NCI-H1930 (cell line): ENCODE data around the gene DSG1.
"Not testable (repeated sequence)": the region's sequence is repeated elsewhere in the genome, so short reads cannot be mapped to it uniquely, and the experiment has no call there.

Experiments
- DNase-seq, 2 experiments: peaks; one replicate each; lab custom pipeline; 2025; lab: John Stamatoyannopoulos, UW

The DSG1 gene

DNA sequence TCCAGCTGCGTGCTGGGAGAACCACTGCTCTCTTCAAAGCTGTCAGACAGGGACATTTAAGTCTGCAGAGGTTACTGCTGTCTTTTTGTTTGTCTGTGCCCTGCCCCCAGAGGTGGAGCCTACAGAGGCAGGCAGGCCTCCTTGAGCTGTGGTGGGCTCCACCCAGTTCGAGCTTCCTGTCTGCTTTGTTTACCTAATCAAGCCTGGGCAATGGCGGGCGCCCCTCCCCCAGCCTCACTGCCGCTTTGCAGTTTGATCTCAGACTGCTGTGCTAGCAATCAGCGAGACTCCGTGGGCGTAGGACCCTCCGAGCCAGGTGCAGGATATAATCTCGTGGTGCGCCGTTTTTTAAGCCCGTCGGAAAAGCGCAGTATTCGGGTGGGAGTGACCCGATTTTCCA is 35.4 kb downstream of the DSG1 start:
- DNase-seq = not testable (repeated sequence)

DNA sequence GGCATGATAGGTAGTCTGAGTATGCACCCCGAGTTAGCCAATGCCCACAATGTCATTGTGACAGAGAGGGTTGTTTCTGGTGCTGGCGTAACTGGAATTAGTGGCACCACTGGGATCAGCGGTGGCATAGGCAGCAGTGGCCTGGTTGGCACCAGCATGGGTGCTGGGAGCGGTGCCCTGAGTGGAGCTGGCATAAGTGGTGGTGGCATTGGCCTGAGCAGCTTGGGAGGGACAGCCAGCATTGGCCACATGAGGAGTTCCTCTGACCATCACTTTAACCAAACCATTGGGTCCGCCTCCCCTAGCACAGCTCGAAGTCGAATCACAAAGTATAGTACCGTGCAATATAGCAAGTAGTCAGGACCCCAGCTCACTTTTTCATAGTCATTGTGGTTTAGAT is 37.0 kb downstream of the DSG1 start:
- DNase-seq = no peak

DNA sequence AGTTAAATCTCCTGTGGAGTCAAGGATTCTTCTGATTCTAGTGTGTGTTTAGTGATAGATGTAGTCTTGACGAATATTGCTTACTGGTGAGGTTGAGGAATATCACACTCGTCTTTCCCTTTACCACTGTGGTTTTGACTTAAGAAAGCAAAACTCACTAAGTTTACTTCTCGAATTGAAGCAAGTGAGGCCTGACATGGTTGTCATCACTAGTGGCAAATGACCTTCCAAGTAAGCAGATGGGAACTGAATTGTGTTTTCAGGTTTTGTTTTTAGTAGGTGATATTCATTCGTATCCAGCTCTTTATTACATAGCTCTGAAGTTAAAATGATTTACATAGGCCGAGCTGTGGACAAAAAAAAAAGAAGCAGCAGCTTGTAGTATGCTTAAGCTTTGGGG is 38.1 kb downstream of the DSG1 start:
- DNase-seq = no peak

DNA sequence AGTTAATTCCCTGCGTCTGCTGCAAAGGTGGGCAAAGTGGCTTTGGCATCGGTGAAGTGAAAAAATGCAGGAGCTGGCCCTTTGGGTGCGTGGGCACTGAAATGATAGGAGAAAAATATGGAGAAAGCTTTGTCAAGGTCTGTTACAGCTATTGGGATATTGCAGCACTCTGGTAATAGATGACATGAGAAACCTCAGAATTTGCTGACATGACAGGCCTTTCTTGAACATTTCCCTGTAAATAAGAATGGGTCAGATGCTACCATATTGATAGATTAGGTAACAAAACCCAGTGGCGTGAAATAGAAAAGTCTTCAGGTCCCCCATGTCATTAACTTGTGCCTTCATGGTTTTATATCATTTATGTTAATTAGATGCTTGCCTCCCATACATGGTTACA is 46.2 kb downstream of the DSG1 start:
- no peak for DNase-seq

DNA sequence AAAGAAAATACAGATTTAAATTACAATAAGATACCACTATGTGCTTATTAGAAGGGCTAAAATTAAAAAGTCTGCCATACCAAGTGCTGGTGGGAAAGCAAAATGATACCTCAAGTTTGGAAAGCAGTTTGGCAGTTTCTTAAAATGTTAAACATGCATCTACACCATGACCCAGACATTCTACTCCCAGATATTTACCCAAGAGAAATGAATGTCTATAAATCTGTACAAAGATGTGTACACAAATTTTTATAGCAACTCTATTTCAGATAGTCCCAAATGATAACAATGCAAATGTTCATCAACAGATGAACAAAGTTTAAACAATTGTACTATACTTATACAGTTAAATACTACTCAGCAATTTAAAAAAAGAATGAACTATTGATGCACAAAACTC is 51.5 kb downstream of the DSG1 start:
- no peak for DNase-seq

DNA sequence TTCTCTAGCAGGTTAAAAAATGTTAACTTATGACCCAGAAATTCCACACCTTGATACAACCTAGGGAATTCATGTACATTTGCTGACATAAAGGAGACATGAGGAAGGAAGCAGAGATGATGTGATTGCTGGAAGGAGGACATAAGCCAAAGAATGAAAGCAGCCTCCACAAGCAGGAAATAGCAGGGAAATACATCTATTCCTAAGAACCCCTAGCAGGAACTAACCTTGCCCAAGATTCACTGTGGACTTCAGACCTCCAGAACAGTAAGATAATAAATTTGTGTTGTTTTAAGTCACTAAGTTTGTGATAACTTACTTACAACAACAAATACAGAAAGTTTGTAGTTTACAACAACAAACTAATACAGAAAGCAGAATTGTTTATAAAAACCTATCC is 54.0 kb downstream of the DSG1 start:
- DNase-seq = no peak

DNA sequence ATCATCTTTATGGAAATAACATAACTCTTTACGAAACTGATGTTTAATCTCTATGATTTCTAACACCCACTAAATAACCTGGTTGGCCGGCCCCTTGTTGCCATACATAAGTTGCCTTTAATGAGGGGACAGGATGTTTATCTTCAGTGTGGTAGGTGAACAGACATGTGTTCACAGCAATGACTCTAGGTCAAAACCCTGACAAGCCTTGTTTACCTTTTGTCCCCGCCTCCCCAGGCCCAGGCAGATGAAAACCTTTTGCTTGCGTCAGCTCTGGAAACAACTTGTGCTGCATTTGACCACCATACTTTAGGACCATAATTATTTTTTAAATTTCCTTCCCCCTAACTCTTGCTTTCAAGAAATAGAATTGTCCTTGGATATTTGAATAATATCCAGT is 55.7 kb downstream of the DSG1 start:
- no peak for DNase-seq

DNA sequence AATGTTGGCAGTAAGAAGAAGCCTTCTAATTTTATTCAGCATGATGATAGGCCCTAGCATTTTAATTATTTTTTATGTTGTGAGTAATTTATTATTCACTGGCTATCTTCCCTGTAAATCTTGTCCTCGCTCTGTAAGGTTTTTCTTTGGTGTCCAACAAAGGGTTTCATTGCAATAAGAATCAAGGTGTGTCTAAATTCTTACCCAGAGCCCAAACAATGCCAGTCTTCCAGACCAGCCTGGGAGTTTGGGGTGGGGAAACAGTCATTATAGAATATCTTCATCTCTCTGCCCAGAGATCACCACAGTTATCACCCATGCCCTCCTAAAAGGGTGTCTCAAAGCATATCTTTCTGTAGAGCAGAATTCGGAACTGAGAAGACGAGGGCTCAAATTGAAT is 58.5 kb downstream of the DSG1 start, which contains the start of gene DSG4:
Gene DSG4 (plus strand): TSS at position 301 of the 400 bp plus-strand sequence. CDS start 135 bp downstream, outside the sequence.
- no peak for DNase-seq

DNA sequence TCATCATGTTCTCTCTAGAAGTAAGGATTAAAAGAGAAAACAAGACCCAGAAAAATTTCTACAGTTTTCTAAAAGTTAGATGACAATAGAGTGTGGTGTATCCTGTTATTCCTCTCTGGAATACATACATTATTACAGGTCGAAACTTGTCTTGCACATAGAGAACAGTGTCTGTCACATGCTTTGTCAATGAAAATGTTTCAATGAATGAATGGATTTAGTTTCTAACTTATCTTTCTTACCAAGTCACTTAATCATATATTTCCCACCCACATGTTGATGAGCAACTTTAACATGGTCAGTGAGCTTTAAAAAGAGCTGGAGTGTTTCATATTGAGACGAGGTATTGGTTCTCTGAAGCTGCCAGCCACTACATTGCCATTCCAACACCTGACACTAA is 63.0 kb downstream of the DSG1 start:
- no peak for DNase-seq

DNA sequence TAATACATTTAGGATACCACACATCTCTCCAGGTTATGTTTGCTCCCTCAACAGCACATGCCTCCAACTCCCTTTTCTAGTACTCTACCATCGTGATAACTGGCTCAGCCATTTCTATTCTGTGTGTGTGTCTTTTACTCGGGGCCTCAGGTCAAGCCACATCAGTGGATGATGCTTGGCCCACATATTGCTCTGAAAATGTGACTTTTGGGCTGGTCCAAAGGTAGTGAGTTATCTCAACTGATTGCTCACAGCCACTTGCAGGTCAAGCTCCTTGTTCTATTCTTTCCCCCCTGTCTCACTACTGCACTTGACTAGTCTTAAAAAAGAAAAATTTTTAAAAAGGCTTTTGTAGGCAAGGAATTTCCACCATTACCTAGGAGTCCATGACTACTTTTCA is 64.1 kb downstream of the DSG1 start:
- no peak for DNase-seq

DNA sequence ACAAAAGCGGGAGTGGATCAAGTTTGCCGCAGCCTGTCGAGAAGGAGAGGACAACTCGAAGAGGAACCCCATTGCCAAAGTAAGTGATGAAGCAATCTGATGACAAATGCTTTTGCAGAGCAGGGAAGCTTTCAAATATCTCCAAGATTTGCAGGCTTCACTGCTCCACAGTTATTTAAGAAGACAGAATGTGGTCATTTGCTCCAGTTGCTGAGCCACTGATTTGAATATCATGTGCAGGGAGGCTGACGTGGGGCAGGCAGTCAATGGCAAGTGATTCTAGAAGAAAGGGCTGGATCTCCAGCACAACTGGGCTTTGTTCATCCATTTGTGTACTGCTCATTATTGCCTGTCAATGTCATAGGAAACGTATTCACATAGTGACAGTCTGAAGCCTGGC is 68.8 kb downstream of the DSG1 start:
- no peak for DNase-seq

DNA sequence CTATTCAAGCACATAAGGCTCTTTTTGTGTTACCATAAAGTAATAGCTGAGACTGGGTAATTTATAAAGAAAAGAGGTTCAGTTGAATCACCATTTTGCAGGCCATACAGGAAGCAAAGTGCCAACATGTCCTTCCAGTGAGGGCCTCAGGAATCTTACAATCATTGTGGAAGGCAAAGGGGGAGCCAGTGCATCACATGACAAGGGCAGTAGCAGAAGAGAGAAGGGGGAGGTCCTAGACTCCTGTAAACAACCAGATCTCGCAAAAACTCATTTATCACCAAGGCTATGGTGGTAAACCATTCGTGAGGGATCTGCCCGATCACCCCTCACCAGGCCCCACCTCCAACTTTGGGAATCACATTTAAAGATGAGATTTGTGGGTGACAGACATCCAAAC is 75.3 kb downstream of the DSG1 start:
- DNase-seq = no peak

DNA sequence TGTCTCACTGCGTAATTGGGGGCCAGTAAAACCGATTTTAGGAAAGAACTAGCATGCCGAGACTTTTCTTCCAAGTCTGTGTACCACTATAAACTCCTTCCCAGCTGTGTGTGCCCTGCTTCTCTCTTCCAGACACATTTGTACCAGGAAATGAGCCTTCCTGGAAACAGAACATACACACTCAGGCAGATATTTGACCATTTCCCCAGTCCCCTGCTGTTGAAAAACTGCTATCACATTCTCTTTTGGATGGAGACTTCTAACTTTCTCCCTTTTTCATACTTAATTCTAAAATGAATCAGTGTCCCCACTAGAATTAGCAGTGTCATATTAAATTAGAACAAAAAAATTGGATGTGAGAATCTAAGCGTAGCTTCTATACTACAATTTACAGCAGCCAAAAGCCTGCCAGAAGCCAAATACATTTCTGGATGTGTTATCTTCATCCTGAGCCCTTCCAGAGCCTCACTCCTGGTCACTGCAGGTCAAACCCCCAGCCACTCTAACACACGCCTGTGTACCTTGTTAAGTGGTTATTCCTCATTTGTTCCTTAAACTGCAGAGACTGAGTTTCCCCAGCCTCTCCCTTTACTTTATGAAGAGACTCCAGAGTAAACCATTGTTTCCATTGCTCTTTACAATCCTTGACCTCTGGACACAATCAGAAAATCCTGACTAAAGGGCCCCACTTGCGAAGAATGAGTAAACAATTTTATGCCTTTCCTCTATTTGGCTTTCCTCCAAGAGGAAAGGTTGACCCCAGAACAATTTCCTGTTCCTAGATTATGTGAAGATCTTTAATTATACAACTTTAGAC is 79.0 kb downstream of the DSG1 start:
- no peak for DNase-seq

DNA sequence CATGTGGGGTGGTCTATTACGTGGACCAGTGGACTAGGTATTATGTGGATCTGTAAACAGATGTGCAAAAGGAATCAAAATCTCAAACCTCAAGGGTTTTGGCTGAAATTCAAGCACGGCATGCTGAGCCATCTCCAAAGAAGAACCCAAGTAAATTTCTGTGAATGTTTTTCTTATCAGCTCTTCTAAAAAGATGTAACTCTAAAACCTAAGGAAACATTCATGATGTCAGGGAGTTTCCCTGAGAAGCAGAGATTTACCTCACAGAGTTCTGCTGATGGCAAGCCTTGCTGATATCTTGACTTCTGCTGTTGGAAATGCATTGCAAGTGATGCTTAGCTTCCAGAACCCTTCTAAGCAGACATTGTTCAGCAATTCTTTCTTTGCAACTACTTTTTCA is 80.2 kb downstream of the DSG1 start:
- no peak for DNase-seq

DNA sequence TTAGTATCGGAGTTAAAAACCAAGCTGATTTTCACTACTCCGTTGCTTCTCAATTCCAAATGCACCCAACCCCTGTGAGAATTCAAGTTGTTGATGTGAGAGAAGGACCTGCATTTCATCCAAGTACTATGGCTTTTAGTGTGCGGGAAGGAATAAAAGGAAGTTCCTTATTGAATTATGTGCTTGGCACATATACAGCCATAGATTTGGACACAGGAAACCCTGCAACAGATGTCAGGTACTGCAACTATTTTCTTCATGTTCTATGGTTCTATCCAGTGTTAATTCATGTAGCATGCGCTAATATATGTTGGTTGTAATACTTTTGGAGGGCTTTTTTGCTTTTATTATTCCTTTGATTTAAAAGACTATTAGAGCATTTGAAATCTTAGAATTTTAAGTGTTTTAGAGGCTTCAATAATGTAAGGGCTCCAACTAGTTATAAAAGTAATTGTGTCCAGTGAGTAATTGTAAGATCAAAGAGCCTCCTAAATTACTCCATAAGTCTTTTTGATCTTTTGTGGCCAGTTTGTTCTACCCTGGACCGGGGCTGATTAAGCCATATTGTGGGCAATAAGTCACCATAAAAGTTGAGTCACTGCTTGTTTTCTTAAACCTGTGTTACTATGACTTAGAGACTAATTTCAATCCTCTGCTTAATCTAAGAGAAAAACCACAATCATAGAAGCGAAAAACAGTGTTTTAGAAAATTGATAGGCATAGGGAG is 81.5 kb downstream of the DSG1 start:
- DNase-seq = no peak

DNA sequence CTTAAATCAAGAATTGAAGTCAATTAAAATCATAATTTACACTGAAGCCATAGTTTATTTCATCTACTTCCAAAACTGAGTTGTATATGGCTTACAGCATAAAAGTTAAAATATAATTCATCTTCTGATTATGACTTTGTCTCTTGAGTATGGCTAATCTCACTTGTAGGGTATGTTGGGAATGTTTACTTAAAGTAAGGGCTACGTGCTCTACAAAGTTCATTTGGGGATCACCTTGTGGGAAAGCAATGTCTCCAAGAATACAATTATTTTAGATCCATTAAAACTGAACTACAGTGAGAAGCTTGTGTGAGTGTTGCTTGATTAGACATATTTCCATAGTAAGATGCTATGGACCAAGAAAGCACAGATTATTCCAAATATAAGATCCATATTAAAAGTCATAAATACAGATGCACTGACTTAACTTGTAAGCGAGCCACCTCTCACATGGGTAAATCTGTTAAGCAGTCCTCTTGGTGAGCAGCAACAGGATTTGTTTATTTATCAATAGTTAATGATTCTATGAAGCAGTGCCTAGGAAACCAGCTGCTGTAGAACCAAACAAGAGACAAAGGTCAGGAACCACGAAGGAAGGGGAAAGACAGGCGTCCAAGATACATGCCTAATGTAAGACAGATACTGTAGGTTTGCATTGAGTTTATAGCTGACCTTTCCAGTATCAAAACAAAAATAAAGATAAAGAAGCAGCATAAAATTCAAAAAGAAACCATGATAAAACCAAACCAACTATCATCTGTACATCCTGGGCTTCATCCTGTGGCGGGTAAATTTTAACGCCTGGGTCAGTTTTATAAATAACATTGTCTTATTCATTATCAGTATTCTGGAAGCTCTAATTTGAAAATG is 83.4 kb downstream of the DSG1 start:
- DNase-seq = no peak

DNA sequence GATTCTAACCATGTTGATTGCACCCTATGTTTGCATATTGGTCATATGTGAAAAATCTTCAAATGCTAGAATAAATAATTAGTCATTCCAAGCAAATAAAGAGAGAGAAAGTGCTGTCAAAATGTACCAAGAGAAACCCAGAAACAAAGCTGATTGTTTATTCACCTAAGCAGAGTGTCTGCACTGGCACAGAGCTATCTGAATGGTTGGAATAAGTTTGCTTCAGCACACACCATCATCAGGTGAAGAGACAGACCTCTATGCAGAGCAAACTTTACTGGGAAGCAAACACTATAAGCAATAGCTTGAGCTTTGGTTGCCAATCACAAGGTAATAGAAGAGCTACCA is 84.0 kb downstream of the DSG1 start:
- DNase-seq = no peak

DNA sequence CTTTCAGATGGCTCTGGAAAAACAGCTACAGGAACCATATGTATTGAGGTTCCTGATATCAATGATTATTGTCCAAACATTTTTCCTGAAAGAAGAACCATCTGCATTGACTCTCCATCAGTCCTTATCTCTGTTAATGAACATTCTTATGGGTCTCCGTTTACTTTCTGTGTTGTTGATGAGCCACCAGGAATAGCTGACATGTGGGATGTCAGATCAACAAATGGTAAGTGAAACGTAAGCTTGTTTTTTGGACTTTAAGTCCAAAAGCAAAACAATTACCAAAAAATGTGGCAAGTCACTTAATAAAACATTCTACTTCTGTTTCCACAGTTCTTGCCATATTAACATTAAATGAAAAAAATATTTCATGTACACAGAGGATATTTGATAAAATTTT is 85.4 kb downstream of the DSG1 start:
- no peak for DNase-seq
